ENCODE measurements around the gene JMJD1C.
"Not testable (repeated sequence)": the region's sequence is repeated elsewhere in the genome, so short reads cannot be mapped to it uniquely, and the experiment has no call there.

Gene JMJD1C

GRCh38 chr10:63410633-63411032 lies 55.1 kb downstream of the JMJD1C start:
- no peak for DNase-seq (ENCODE audit: low read depth in 4 of 4, low spot score in 1 of 4)

GRCh38 chr10:63409465-63410027 lies 56.2 kb downstream of the JMJD1C start:
- no peak for DNase-seq (ENCODE audit: low read depth in 4 of 4, low spot score in 1 of 4)

DNA sequence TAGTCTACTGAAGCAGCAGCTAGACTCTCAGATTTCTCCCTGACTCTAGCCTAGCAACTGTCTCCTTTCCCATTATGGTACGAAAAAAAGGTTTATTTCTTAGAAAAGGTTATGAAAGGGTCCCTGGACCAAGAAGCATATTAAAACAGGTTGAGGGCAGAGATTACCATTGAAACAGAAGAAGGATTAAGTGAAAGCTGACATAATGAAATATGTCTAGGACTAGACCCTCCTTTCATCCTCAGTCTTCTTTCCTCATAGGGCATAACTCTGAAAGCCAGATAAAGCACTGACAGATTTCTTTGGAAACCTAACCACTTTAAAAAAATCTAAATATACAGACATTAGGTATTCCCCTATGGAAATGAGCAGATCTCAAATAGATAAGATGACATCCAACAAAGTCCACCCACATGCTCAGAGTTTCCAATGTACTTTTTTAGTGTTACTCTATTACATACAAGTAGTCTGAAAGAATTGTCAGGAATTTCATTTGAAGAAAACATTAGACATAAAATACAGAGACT lies 58.6 kb downstream of the JMJD1C start:
- no peak for DNase-seq (ENCODE audit: low read depth in 4 of 4, low spot score in 1 of 4)

DNA sequence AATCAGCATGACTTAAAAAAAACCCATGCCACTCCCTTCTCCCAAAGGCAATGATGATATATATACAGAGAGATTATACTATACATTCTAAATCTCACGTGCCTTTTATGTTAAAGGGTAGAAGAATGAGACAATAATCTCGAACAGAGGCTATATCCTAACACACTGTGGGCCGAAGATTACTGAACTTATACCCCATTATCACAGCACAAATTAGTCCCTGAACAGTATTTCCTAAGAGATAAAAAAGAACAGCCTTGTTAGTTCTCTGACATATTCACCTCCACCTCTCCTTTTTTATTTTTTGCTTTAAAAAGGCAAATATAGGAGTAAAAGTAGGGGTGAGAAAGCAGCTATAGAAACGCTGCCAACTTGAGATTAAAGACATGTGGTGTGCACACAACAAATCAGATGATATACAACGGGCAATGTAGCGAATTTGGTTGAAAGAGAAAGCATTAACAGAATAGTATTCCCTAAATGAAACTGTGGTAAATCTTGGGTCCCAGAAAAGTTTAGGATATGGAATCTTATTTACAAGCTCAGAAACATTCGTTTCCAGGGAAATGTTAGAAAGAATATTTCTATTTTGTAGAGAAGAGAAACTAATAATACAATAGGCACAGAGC lies 69.5 kb downstream of the JMJD1C start:
- no peak for DNase-seq (ENCODE audit: low read depth in 4 of 4, low spot score in 1 of 4)

DNA sequence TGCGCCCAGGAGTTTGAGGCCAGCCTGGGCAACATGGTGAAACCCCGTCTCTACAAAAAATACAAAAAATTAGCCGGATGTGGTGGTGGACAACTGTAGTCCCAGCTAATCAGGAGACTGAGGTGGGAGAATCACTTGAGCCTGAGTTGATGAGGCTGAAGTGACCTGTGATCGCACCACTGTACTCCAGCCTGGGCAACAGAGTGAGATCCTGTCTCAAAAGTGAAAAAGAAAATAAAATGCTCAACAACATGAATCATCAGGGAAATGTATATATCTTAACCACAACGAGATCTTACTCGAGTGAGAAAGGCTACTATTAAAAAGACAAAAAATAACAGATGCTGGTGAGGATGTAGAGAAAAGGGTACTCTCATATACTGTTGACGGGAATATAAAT lies 72.7 kb downstream of the JMJD1C start:
- no peak for DNase-seq (ENCODE audit: low read depth in 4 of 4, low spot score in 1 of 4)

- no peak for DNase-seq (ENCODE audit: low read depth in 4 of 4, low spot score in 1 of 4)
These were observed 73.6 kb downstream of the JMJD1C start for GRCh38 chr10:63392224-63392623.

DNA sequence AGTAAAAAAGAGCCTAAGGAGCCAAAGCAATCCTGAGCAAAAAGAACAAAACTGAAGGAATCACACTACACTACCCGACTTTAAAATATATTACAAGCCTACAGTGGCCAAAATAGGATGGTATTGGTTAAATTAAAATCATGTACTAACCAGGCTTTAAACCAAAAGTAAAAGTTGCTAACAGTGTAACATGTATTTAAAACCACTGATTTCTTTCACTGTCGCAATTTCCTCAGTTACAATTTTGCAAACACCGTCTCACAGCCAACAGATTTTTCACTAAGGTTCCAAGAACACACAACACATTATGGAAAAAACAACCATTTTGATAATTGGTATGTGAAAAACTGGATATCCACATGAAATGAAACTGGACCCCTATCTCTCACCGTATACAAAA lies 74.0 kb downstream of the JMJD1C start:
- DNase-seq (ENCODE audit: low read depth in 4 of 4, low spot score in 1 of 4): no peak

GRCh38 chr10:63390521-63390920 lies 75.3 kb downstream of the JMJD1C start:
- no peak for DNase-seq (ENCODE audit: low read depth in 4 of 4, low spot score in 1 of 4)

DNA sequence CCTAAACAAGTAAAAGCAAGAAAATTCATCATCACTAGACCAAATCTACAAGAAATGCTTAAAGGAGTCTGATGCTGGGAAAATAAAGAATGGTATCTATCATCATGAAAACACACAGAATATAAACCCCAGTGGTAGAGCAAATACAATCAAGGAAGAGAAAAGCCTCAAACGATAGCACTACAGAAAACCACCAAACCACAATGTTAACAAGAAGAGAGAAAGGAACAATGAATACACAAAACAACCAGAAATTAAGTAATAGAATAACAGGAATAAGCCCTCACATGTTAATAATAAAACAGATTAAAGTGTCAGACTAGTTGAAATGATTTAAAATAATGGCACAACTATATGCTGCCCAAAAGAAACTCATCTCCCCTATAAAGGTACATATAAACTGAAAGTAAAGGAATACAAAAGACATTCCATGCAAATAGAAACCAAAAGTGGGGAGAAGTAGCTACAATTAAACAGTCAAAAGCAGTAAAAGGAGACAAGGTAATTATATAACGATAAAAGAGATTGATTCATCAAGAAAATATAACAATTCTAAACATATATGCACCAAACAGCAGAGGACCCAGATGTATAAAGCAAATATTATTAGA lies 77.3 kb downstream of the JMJD1C start:
- DNase-seq (ENCODE audit: low read depth in 4 of 4, low spot score in 1 of 4): no peak

DNA sequence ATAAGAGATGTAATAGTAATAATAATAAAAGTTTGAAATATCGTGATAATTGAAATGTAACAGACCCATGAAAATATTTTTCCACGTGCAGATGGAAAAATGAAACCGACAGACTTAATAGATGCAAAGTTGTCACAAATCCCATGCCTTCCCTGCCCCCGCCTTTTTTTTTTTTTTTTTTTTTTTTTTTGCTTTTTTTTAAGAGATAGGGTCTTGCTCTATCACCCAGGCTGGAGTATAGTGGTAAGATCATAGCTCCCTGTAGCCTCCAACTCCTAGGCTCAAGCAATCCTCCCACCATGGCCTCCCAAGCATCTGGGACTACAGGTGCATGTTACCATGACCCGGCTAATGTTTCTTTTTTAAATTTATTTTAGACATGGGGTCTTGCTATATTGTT lies 80.5 kb downstream of the JMJD1C start:
- no peak for DNase-seq (ENCODE audit: low read depth in 4 of 4, low spot score in 1 of 4)

- DNase-seq (ENCODE audit: low read depth in 4 of 4, low spot score in 1 of 4): no peak
These were observed 81.1 kb downstream of the JMJD1C start for GRCh38 chr10:63384675-63385074.

DNA sequence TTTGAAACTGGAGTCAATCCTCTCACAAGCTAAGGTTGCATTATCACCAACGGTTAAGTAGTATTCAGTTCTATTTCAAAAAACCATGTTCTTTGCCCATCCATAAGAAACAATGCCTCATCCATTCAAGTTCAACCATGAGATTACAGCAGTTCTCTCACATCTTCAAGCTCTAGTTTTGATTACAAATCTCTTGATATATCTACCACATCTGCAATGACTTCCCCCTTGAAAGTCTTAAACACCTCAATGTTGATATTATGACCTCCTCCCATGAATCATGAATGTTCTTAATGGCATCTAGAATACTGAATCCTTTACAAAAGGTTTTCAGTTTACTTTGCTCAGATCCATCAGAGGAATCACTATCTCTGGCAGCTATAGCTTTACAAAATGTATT lies 81.8 kb downstream of the JMJD1C start:
- no peak for DNase-seq (ENCODE audit: low read depth in 4 of 4, low spot score in 1 of 4)

DNA sequence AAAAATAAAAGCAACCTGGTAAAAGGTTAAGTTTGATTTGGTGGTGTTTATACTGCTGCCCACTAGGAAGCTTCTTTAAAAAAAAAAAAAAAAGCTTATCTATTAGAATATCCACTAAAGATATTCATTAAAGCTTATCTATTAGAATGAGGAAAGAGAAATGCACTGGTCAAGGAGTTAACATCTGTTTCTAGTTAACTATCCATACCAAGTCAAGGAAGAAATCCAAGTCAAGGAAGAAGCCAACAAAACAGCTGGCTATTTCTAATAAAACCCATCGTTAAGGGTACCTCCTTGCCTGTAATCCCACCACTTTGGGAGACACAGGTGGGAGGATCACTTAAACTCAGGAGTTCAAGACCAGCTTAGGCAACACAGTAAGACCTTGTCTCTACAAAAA lies 82.6 kb downstream of the JMJD1C start:
- no peak for DNase-seq (ENCODE audit: low read depth in 4 of 4, low spot score in 1 of 4)

- DNase-seq (ENCODE audit: low read depth in 4 of 4, low spot score in 1 of 4): no peak
These were observed 83.7 kb downstream of the JMJD1C start for GRCh38 chr10:63382066-63382465.

- DNase-seq (ENCODE audit: low read depth in 4 of 4, low spot score in 1 of 4): not testable (repeated sequence)
These were observed 88.5 kb downstream of the JMJD1C start for GRCh38 chr10:63377305-63377661.

GRCh38 chr10:63376560-63377304 lies 89.0 kb downstream of the JMJD1C start:
- no peak for DNase-seq (ENCODE audit: low read depth in 4 of 4, low spot score in 1 of 4)

DNA sequence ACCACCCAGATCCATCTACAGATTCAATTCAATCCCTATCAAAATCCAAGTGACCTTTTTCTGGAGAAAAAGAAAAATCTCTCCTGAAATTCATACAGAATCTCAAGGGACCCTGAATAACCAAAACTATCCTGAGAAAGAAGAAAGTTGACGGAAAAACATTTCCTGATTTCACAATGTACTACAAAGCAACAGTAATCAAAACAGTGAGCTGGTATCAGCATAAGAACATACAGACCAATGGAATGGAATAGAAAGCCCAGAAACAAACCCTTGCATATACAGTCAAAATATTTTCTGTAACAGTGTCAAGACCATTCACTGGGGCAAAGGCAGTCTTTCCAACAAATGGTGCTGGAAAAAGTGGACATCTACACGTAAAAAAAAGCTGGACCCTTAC lies 89.9 kb downstream of the JMJD1C start:
- no peak for DNase-seq (ENCODE audit: low read depth in 4 of 4, low spot score in 1 of 4)

DNA sequence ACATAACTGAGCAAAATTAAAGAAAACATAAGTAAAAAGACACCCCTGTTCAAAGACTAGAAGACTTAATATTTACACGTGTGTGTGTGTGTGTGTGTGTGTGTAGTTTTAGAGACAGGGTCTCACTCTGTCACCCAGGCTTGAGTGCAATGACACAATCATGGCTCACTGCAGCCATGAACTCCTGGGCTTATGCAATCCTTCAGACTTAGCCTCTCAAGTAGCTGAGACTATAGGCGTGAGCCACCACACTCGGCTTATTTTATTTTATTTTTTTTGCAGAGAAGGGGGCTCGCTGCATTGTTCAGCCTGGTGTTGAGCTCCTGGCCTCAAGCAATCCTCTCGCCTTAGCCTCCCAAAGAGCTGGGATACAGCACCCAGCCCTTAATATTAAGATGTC lies 90.3 kb downstream of the JMJD1C start:
- no peak for DNase-seq (ENCODE audit: low read depth in 4 of 4, low spot score in 1 of 4)

GRCh38 chr10:63374991-63375390 lies 90.8 kb downstream of the JMJD1C start:
- no peak for DNase-seq (ENCODE audit: low read depth in 4 of 4, low spot score in 1 of 4)

- DNase-seq (ENCODE audit: low read depth in 4 of 4, low spot score in 1 of 4): no peak
These were observed 92.6 kb downstream of the JMJD1C start for GRCh38 chr10:63373176-63373575.

GRCh38 chr10:63369711-63370110 lies 96.1 kb downstream of the JMJD1C start:
- DNase-seq (ENCODE audit: low read depth in 4 of 4, low spot score in 1 of 4): no peak

- no peak for DNase-seq (ENCODE audit: low read depth in 4 of 4, low spot score in 1 of 4)
These were observed 97.4 kb downstream of the JMJD1C start for GRCh38 chr10:63368365-63368764.
